ENCODE measurements around the gene DPY19L1.
"Not testable (repeated sequence)": the region's sequence is repeated elsewhere in the genome, so short reads cannot be mapped to it uniquely, and the experiment has no call there.

- TF ChIP-seq, protein P1, sequence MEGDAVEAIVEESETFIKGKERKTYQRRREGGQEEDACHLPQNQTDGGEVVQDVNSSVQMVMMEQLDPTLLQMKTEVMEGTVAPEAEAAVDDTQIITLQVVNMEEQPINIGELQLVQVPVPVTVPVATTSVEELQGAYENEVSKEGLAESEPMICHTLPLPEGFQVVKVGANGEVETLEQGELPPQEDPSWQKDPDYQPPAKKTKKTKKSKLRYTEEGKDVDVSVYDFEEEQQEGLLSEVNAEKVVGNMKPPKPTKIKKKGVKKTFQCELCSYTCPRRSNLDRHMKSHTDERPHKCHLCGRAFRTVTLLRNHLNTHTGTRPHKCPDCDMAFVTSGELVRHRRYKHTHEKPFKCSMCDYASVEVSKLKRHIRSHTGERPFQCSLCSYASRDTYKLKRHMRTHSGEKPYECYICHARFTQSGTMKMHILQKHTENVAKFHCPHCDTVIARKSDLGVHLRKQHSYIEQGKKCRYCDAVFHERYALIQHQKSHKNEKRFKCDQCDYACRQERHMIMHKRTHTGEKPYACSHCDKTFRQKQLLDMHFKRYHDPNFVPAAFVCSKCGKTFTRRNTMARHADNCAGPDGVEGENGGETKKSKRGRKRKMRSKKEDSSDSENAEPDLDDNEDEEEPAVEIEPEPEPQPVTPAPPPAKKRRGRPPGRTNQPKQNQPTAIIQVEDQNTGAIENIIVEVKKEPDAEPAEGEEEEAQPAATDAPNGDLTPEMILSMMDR (IDR thresholded peaks at IDR 0.05), result not testable (repeated sequence)
- not testable (repeated sequence) for TF ChIP-seq POLR2A (IDR thresholded peaks at IDR 0.05)
Measured at GRCh38 chr7:34967818-34968217, 69.5 kb downstream of the DPY19L1 start.

Data from Peyer's patch (tissue), 4 donors.